PC-9 (cell line): ENCODE data around the gene MSLN. TPM values are rescaled to one million over a fixed set of nuclear protein-coding genes. Genes with fewer than 3 reads are reported as not detected.

Source experiments
- BruUV-seq: library from RNA; stranded (reverse); fragments of 400-500 nt; replicated peaks from 2 replicates; lab custom pipeline; 2021; lab: Mats Ljungman, UMichigan
- CTCF ChIA-PET: fragments of 300-600 bp; sonication (Branson Sonifier 250); formaldehyde crosslinking; loops from one replicate; lab custom pipeline; 2022; ENCODE audit warnings: antibody characterized with exemption; lab: Charles Lee
- POLR2A ChIA-PET: fragments of 300-600 bp; sonication (Branson Sonifier 250); formaldehyde crosslinking; loops from one replicate; lab custom pipeline; 2022; ENCODE audit warnings: antibody characterized with exemption; ENCODE audit not compliant: unreplicated experiment; lab: Charles Lee
- DNase-seq, 2 experiments: peaks; one replicate each; pipeline versions ENCODE4 v3.0.0 to v3.0.0-alpha.2; 2015 to 2022; ENCODE audit warnings: mixed read lengths in 1 of 2
- H2AFZ ChIP-seq: fragments of 200-600 bp; sonication (generic); 2 replicates; pipeline ENCODE4 v1.8.1; 2017; ENCODE audit warnings: antibody characterized with exemption
- H3F3A ChIP-seq: fragments of 200-600 bp; sonication (generic); 2 replicates; pipeline ENCODE4 v1.8.1; 2017; ENCODE audit warnings: antibody characterized with exemption, mild to moderate bottlenecking, low read depth; ENCODE audit not compliant: insufficient read depth
- H3K27ac ChIP-seq: fragments of 200-600 bp; sonication (generic); 2 replicates; pipeline ENCODE4 v1.6.1; 2016; ENCODE audit warnings: mixed run types
- H3K27me3 ChIP-seq: fragments of 200-600 bp; sonication (generic); 2 replicates; pipeline ENCODE4 v1.6.1; 2016; ENCODE audit warnings: low read depth, mixed run types; ENCODE audit not compliant: insufficient read depth
- H3K36me3 ChIP-seq: fragments of 200-600 bp; sonication (generic); 2 replicates; pipeline ENCODE4 v1.6.1; 2016; ENCODE audit warnings: low read depth, mixed run types
- H3K4me1 ChIP-seq: fragments of 200-600 bp; sonication (generic); replicated peaks from 2 replicates; pipeline ENCODE4 v1.6.1; 2016; ENCODE audit warnings: mixed run types; ENCODE audit not compliant: insufficient read depth
- H3K4me2 ChIP-seq: fragments of 200-600 bp; sonication (generic); 2 replicates; pipeline ENCODE4 v1.6.1; 2017; ENCODE audit warnings: mixed run types
- H3K4me3 ChIP-seq: fragments of 200-600 bp; sonication (generic); 2 replicates; pipeline ENCODE4 v1.6.1; 2016; ENCODE audit warnings: mixed run types
- H3K79me2 ChIP-seq: fragments of 200-600 bp; sonication (generic); 2 replicates; pipeline ENCODE4 v1.6.1; 2017; ENCODE audit warnings: low read depth, mixed run types
- H3K9me2 ChIP-seq: fragments of 200-600 bp; sonication (generic); 2 replicates; pipeline ENCODE4 v1.8.1; 2017; ENCODE audit warnings: mild to moderate bottlenecking; ENCODE audit not compliant: insufficient read depth
- H3K9me3 ChIP-seq: fragments of 200-600 bp; sonication (generic); 2 replicates; pipeline ENCODE4 v1.8.1; 2016; ENCODE audit warnings: low read depth; ENCODE audit not compliant: insufficient read depth
- H4K20me1 ChIP-seq: fragments of 200-600 bp; sonication (generic); 2 replicates; pipeline ENCODE4 v1.8.1; 2017; ENCODE audit not compliant: insufficient read depth
- EZH2 ChIP-seq: fragments of 200-600 bp; sonication (generic); IDR thresholded peaks from 2 replicates; pipeline ENCODE4 v1.8.0; 2017; ENCODE audit warnings: antibody characterized with exemption, low read depth
- intact Hi-C: fragments of 100-400 bp; cut with micrococcal nuclease; formaldehyde crosslinking; loops from one replicate; pipeline ENCODE4 v1.10.0; 2022; ENCODE audit not compliant: unreplicated experiment
- total RNA-seq: library from RNA; stranded (reverse); gene quantifications from 2 replicates; pipeline ENCODE4 v1.2.3, GENCODE V29; 2021
- TF ChIP-seq, protein P1 (sequence below): fragments of 200-600 bp; sonication (generic); conservative IDR thresholded peaks from 2 replicates; pipeline ENCODE4 v1.6.1; 2017; ENCODE audit warnings: mixed run types, antibody characterized with exemption, mild to moderate bottlenecking, moderate library complexity

The MSLN gene
- total RNA-seq, 1 experiment from 2014 or later: 59.9 TPM

- TF ChIP-seq EZH2: no peak
- TF ChIP-seq, protein P1, sequence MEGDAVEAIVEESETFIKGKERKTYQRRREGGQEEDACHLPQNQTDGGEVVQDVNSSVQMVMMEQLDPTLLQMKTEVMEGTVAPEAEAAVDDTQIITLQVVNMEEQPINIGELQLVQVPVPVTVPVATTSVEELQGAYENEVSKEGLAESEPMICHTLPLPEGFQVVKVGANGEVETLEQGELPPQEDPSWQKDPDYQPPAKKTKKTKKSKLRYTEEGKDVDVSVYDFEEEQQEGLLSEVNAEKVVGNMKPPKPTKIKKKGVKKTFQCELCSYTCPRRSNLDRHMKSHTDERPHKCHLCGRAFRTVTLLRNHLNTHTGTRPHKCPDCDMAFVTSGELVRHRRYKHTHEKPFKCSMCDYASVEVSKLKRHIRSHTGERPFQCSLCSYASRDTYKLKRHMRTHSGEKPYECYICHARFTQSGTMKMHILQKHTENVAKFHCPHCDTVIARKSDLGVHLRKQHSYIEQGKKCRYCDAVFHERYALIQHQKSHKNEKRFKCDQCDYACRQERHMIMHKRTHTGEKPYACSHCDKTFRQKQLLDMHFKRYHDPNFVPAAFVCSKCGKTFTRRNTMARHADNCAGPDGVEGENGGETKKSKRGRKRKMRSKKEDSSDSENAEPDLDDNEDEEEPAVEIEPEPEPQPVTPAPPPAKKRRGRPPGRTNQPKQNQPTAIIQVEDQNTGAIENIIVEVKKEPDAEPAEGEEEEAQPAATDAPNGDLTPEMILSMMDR: no peak
- Histone ChIP-seq H3F3A (0 out of 2 replicates have a peak, but pooled peaks cover 6% of the 10 kb centered on the region), H3K4me2 (no peak overlapping the region), H3K36me3 (no peaks in the 10 kb centered on the region), H4K20me1 (no peaks in the 10 kb centered on the region), H3K9me2 (no peaks in the 10 kb centered on the region), H3K27ac (no peak overlapping the region), H3K79me2 (no peaks in the 10 kb centered on the region), H3K4me1 (no peaks in the 10 kb centered on the region), H3K9me3 (no peaks in the 10 kb centered on the region), H2AFZ (no peak overlapping the region), H3K4me3 (no peak overlapping the region), H3K27me3 (peaks cover 22% of the 10 kb centered on the region)
- intact Hi-C loops: loop anchor here (2.0 kb wide), 2 partner anchors 16 to 36 kb away; partner anchors contain the start of genes CIAO3 and MSLN
- ChIA-PET POLR2A (interaction anchor here (0.7 kb wide), 1 partner anchor 1203 kb away, joined by 4 read pairs; no protein-coding TSS in a partner anchor), CTCF (no interaction called here)
- no peak for DNase-seq
- no TSS peak for BruUV-seq
Measured at GRCh38 chr16:776824-777223, 16.3 kb downstream of the MSLN start.

DNA sequence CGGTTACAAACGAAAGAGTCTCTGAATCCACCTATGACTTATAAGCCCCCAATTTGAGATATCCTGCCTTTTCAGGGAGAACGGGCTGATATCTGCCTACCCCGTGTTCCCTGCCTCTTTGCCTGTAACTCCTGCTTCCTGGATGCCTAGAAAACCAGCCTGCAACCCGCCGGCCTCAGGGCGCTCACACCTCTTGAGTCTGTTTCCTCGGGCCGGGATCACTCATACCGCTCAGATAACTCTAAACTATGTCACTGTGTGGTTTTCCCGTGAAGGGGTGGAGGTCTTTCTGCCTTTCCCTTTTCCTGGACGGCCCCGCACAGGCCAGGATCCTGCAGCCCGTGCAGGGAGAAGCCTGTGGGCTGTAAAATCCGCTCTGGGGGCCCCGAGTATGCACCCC lies 17.3 kb downstream of the MSLN start:
- CTCF ChIA-PET: no interaction called here
- DNase-seq: peak in 1 of 2 experiments; percentile 62
- intact Hi-C loops: loop anchor here (2.0 kb wide), 2 partner anchors 17 to 37 kb away; partner anchors contain the start of genes CIAO3 and MSLN
- H3K79me2 ChIP-seq: no peaks in the 10 kb centered on the region
- no peak for TF ChIP-seq EZH2
- TF ChIP-seq, protein P1: no peak
- H3K9me2 ChIP-seq: no peaks in the 10 kb centered on the region
- 0 out of 2 replicates have a peak, but pooled peaks cover 6% of the 10 kb centered on the region for H3F3A ChIP-seq
- H4K20me1 ChIP-seq: no peaks in the 10 kb centered on the region
- no peaks in the 10 kb centered on the region for H3K36me3 ChIP-seq
- peaks cover 30% of the 10 kb centered on the region for H3K27me3 ChIP-seq
- no peak overlapping the region for H3K27ac ChIP-seq
- no peaks in the 10 kb centered on the region for H3K9me3 ChIP-seq
- no TSS peak for BruUV-seq
- 0 out of 2 replicates have a peak overlapping the region, but pooled peaks have one; percentile 11 for H3K4me2 ChIP-seq
- no peak overlapping the region for H2AFZ ChIP-seq
- POLR2A ChIA-PET: no interaction called here
- H3K4me1 ChIP-seq: no peaks in the 10 kb centered on the region
- H3K4me3 ChIP-seq: no peak overlapping the region

- TF ChIP-seq, protein P1: no peak
- no peak for TF ChIP-seq EZH2
- Histone ChIP-seq H3K27me3 (peaks cover 34% of the 10 kb centered on the region), H3K79me2 (no peaks in the 10 kb centered on the region), H4K20me1 (no peaks in the 10 kb centered on the region), H3K4me3 (no peak overlapping the region), H3F3A (0 out of 2 replicates have a peak, but pooled peaks cover 6% of the 10 kb centered on the region), H3K9me3 (no peaks in the 10 kb centered on the region), H3K27ac (no peak overlapping the region), H3K4me2 (no peak overlapping the region), H2AFZ (no peak overlapping the region), H3K36me3 (no peaks in the 10 kb centered on the region), H3K9me2 (no peaks in the 10 kb centered on the region), H3K4me1 (no peaks in the 10 kb centered on the region)
- ChIA-PET CTCF (no interaction called here), POLR2A (no interaction called here)
- no peak for DNase-seq
- no TSS peak for BruUV-seq
- intact Hi-C loops: no loop called here
Measured at GRCh38 chr16:778447-778846, 17.9 kb downstream of the MSLN start.
